Activated naive CD4-positive, alpha-beta T cell treated with anti-CD3 and anti-CD28 coated beads, Interleukin-2, amount 10 ng/mL, durations not matched to agents 7 days and 5 days (primary cell): Measurements from ENCODE around the gene IFT25.
"Not testable (repeated sequence)": the region's sequence is repeated elsewhere in the genome, so short reads cannot be mapped to it uniquely, and the experiment has no call there.

Experiments
- CTCF ChIA-PET: fragments of 350-600 bp; sonication (Branson Sonifier 250); formaldehyde crosslinking; loops from one replicate; lab custom pipeline; 2021; ENCODE audit warnings: antibody characterized with exemption; lab: Charles Lee
- DNase-seq: peaks from one replicate; pipeline ENCODE4 v3.0.0-alpha.2; 2020
- H3K27ac Mint-ChIP-seq: one replicate; pipeline ENCODE4 v1.8.0; 2021; ENCODE audit warnings: mild to moderate bottlenecking, moderate library complexity, mixed read lengths
- H3K27me3 Mint-ChIP-seq: one replicate; pipeline ENCODE4 v1.8.0; 2021; ENCODE audit warnings: mild to moderate bottlenecking, mixed read lengths
- H3K36me3 Mint-ChIP-seq: one replicate; pipeline ENCODE4 v1.8.0; 2021; ENCODE audit warnings: mixed read lengths
- H3K4me1 Mint-ChIP-seq: one replicate; pipeline ENCODE4 v1.8.0; 2021; ENCODE audit warnings: mixed read lengths
- H3K4me3 Mint-ChIP-seq: one replicate; pipeline ENCODE4 v1.8.0; 2021; ENCODE audit warnings: mild to moderate bottlenecking, moderate library complexity, mixed read lengths
- H3K9me3 Mint-ChIP-seq: one replicate; pipeline ENCODE4 v1.8.0; 2021; ENCODE audit warnings: mixed read lengths

IFT25 gene

GRCh38 chr1:53896635-53897229, 48.8 kb downstream of the IFT25 start:
- Mint-ChIP-seq H3K9me3 (no peaks in the 10 kb centered on the region), H3K4me1 (peaks cover 6% of the 10 kb centered on the region), H3K27me3 (peaks cover 20% of the 10 kb centered on the region), H3K27ac (no peak overlapping the region), H3K4me3 (no peak overlapping the region), H3K36me3 (no peaks in the 10 kb centered on the region)
- DNase-seq, result no peak
- CTCF ChIA-PET, result no interaction called here

GRCh38 chr1:53895421-53895820, 50.1 kb downstream of the IFT25 start:
- Mint-ChIP-seq H3K27me3 (peaks cover 20% of the 10 kb centered on the region), H3K36me3 (no peaks in the 10 kb centered on the region), H3K4me3 (no peak overlapping the region), H3K9me3 (no peaks in the 10 kb centered on the region), H3K27ac (no peak overlapping the region), H3K4me1 (peaks cover 4% of the 10 kb centered on the region)
- CTCF ChIA-PET, result no interaction called here
- DNase-seq, result no peak

GRCh38 chr1:53894644-53895043, 50.9 kb downstream of the IFT25 start:
- Mint-ChIP-seq H3K27ac (no peak overlapping the region), H3K27me3 (peaks cover 20% of the 10 kb centered on the region), H3K4me3 (no peak overlapping the region), H3K36me3 (no peaks in the 10 kb centered on the region), H3K9me3 (no peaks in the 10 kb centered on the region), H3K4me1 (peaks cover 11% of the 10 kb centered on the region)
- CTCF ChIA-PET, result no interaction called here
- DNase-seq, result no peak

GRCh38 chr1:53893999-53894636, 51.4 kb downstream of the IFT25 start, which contains the start of gene DIO1:
TSS of gene DIO1 (plus strand) at chr1:53894187. CDS start at chr1:53894211, 24 bp downstream.
- H3K4me3 Mint-ChIP-seq, result no peak within 1 kb of the TSS
- H3K9me3 Mint-ChIP-seq, result no peaks in the 10 kb centered on the region
- CTCF ChIA-PET, result no interaction called here
- H3K27ac Mint-ChIP-seq, result no peak within 1 kb of the TSS
- H3K27me3 Mint-ChIP-seq, result peaks cover 20% of the 10 kb centered on the region
- no peak for DNase-seq
- H3K4me1 Mint-ChIP-seq, result peaks cover 14% of the 10 kb centered on the region
- H3K36me3 Mint-ChIP-seq, result no peaks in the 10 kb centered on the region

- Mint-ChIP-seq H3K4me3 (no peak overlapping the region), H3K9me3 (no peaks in the 10 kb centered on the region), H3K27ac (no peak overlapping the region), H3K27me3 (peaks cover 20% of the 10 kb centered on the region), H3K36me3 (peaks cover 4% of the 10 kb centered on the region), H3K4me1 (peaks cover 26% of the 10 kb centered on the region)
- CTCF ChIA-PET, result interaction anchor here (0.8 kb wide), 1 partner anchor 53 kb away, joined by 3 read pairs; the partner anchor contains the start of genes IFT25 and LRRC42
- no peak for DNase-seq
Measured at GRCh38 chr1:53892911-53893310, 52.6 kb downstream of the IFT25 start.

- Mint-ChIP-seq H3K4me1 (peaks cover 32% of the 10 kb centered on the region), H3K9me3 (no peaks in the 10 kb centered on the region), H3K27ac (no peak overlapping the region), H3K27me3 (peaks cover 20% of the 10 kb centered on the region), H3K4me3 (no peak overlapping the region), H3K36me3 (peaks cover 7% of the 10 kb centered on the region)
- no peak for DNase-seq
- CTCF ChIA-PET, result no interaction called here
Measured at GRCh38 chr1:53891678-53892077, 53.8 kb downstream of the IFT25 start.

- peaks cover 32% of the 10 kb centered on the region for H3K4me1 Mint-ChIP-seq
- H3K27me3 Mint-ChIP-seq, result peaks cover 17% of the 10 kb centered on the region
- no peak overlapping the region for H3K27ac Mint-ChIP-seq
- H3K9me3 Mint-ChIP-seq, result no peaks in the 10 kb centered on the region
- CTCF ChIA-PET, result no interaction called here
- H3K4me3 Mint-ChIP-seq, result peak overlapping the region; percentile 92
- DNase-seq, result no peak
- H3K36me3 Mint-ChIP-seq, result peaks cover 9% of the 10 kb centered on the region
Measured at GRCh38 chr1:53891018-53891417, 54.5 kb downstream of the IFT25 start.

GRCh38 chr1:53890522-53890941, 55.0 kb downstream of the IFT25 start:
- Mint-ChIP-seq H3K36me3 (peaks cover 9% of the 10 kb centered on the region), H3K27me3 (peaks cover 12% of the 10 kb centered on the region), H3K4me3 (peak overlapping the region; percentile 92), H3K4me1 (peaks cover 32% of the 10 kb centered on the region), H3K9me3 (no peaks in the 10 kb centered on the region), H3K27ac (peak overlapping the region; percentile 93)
- no peak for DNase-seq
- CTCF ChIA-PET, result interaction anchor here (1.1 to 1.5 kb wide), 2 partner anchors 12 to 29 kb away, joined by 3 to 5 read pairs; no protein-coding TSS in a partner anchor

GRCh38 chr1:53889304-53890298, 55.9 kb downstream of the IFT25 start, which contains the start of gene YIPF1:
TSS of gene YIPF1 (minus strand) at chr1:53889797. CDS start at chr1:53888937, 860 bp downstream.
- DNase-seq, result peak; percentile 91
- Mint-ChIP-seq H3K27me3 (peaks cover 9% of the 10 kb centered on the region), H3K4me1 (peaks cover 35% of the 10 kb centered on the region), H3K27ac (peak within 1 kb of the TSS; percentile 93), H3K4me3 (peak within 1 kb of the TSS; percentile 92), H3K9me3 (no peaks in the 10 kb centered on the region), H3K36me3 (peaks cover 10% of the 10 kb centered on the region)
- CTCF ChIA-PET, result interaction anchor here (1.1 to 1.5 kb wide), 3 partner anchors 11 to 57 kb away, joined by 3 to 5 read pairs (median 5); partner anchors contain the start of genes IFT25 and LRRC42

GRCh38 chr1:53888681-53889080, 56.8 kb downstream of the IFT25 start:
- no peak for DNase-seq
- Mint-ChIP-seq H3K4me3 (peak overlapping the region; percentile 92), H3K36me3 (peaks cover 11% of the 10 kb centered on the region), H3K27ac (peak overlapping the region; percentile 93), H3K9me3 (no peaks in the 10 kb centered on the region), H3K4me1 (peaks cover 35% of the 10 kb centered on the region), H3K27me3 (peaks cover 5% of the 10 kb centered on the region)
- CTCF ChIA-PET, result interaction anchor here (1.5 kb wide), 1 partner anchor 58 kb away, joined by 5 read pairs; the partner anchor contains the start of genes IFT25 and LRRC42

GRCh38 chr1:53883600-53883999, 61.9 kb downstream of the IFT25 start:
- CTCF ChIA-PET, result interaction anchor here (1.1 to 1.3 kb wide), 2 partner anchors 24 to 64 kb away, joined by 3 to 4 read pairs; no protein-coding TSS in a partner anchor
- not testable (repeated sequence) for H3K27me3 Mint-ChIP-seq, H3K9me3 Mint-ChIP-seq, DNase-seq, H3K4me3 Mint-ChIP-seq, H3K27ac Mint-ChIP-seq
- peaks cover 24% of the 10 kb centered on the region for H3K36me3 Mint-ChIP-seq
- H3K4me1 Mint-ChIP-seq, result peaks cover 16% of the 10 kb centered on the region

GRCh38 chr1:53881853-53882252, 63.6 kb downstream of the IFT25 start:
- H3K27ac Mint-ChIP-seq, H3K4me1 Mint-ChIP-seq, H3K9me3 Mint-ChIP-seq, H3K4me3 Mint-ChIP-seq, DNase-seq, H3K27me3 Mint-ChIP-seq: not testable (repeated sequence)
- H3K36me3 Mint-ChIP-seq, result peaks cover 27% of the 10 kb centered on the region
- CTCF ChIA-PET, result interaction anchor here (0.6 to 6.3 kb wide), 4 partner anchors 21 to 99 kb away, joined by 3 to 56 read pairs (median 3); no protein-coding TSS in a partner anchor

GRCh38 chr1:53878492-53879105, 66.9 kb downstream of the IFT25 start:
- Mint-ChIP-seq H3K4me3 (no peak overlapping the region), H3K36me3 (peaks cover 29% of the 10 kb centered on the region), H3K27ac (no peak overlapping the region), H3K9me3 (peaks cover 3% of the 10 kb centered on the region), H3K4me1 (no peaks in the 10 kb centered on the region), H3K27me3 (no peaks in the 10 kb centered on the region)
- CTCF ChIA-PET, result interaction anchor here (0.6 to 6.3 kb wide), 17 partner anchors 8 to 611 kb away, joined by 3 to 56 read pairs (median 4); partner anchors contain the start of genes IFT25, LRRC42 and YIPF1
- DNase-seq, result no peak
